Lung (tissue), 12 donors: ENCODE data around the gene INTS3. TPM values are rescaled to one million over a fixed set of nuclear protein-coding genes. Genes with fewer than 3 reads are reported as not detected.
A peak's percentile ranks its signal among the peaks of the same experiment; 100 is the strongest.

Experiments used
- ATAC-seq: fragments of 200-7000 bp; cut with Tn5 transposase; one replicate; pipeline ENCODE4 v1.9.1; 2020; ENCODE audit warnings: moderate number of reproducible peaks; ENCODE audit not compliant: insufficient read depth, low FRiP score
- DNase-seq, 3 donors: peaks; one replicate each; pipeline ENCODE4 v3.0.0-alpha.2; 2013 to 2017
- H3K27ac ChIP-seq, 2 donors: one replicate each; pipeline ENCODE4 v1.5.1; 2013; ENCODE audit warnings: mild to moderate bottlenecking in 2 of 2, moderate library complexity in 2 of 2, control low read depth in 1 of 2, inconsistent platforms in 1 of 2, low read depth in 1 of 2, low read length in 1 of 2
- H3K27me3 ChIP-seq, 3 donors: one replicate each; pipeline ENCODE4 v1.5.1; 2013; ENCODE audit warnings: low read length in 2 of 3; ENCODE audit not compliant: control insufficient read depth in 3 of 3, insufficient read depth in 3 of 3
- H3K36me3 ChIP-seq, 4 donors: one replicate each; pipeline ENCODE4 v1.5.1; 2013; ENCODE audit warnings: low read length in 4 of 4, mild to moderate bottlenecking in 1 of 4, moderate library complexity in 1 of 4; ENCODE audit not compliant: control insufficient read depth in 4 of 4, insufficient read depth in 4 of 4
- H3K4me1 ChIP-seq, 5 donors: one replicate each; pipeline ENCODE4 v1.5.1; 2013; ENCODE audit warnings: low read length in 5 of 5, mild to moderate bottlenecking in 2 of 5, moderate library complexity in 1 of 5; ENCODE audit not compliant: control insufficient read depth in 5 of 5, insufficient read depth in 5 of 5
- H3K4me3 ChIP-seq: one replicate; pipeline ENCODE4 v1.5.1; 2013; ENCODE audit warnings: mild to moderate bottlenecking, control low read depth, moderate library complexity
- H3K9ac ChIP-seq, 2 donors: one replicate each; pipeline ENCODE4 v1.5.1; 2013; ENCODE audit warnings: low read length in 2 of 2, control low read depth in 1 of 2; ENCODE audit not compliant: insufficient read depth in 1 of 2
- H3K9me3 ChIP-seq, 4 donors: one replicate each; pipeline ENCODE4 v1.5.1; 2013; ENCODE audit warnings: low read length in 3 of 4, mild to moderate bottlenecking in 1 of 4, moderate library complexity in 1 of 4; ENCODE audit not compliant: control insufficient read depth in 4 of 4, insufficient read depth in 3 of 4
- WGBS, 2 donors: extraction: QIAGEN DNeasy Blood & Tissue Kit; methylation state at CpG; one replicate each; pipeline ENCODE4 v1.1.7; 2013; 5-methylcytosine and 5-hydroxymethylcytosine counted together
- polyA plus RNA-seq, 2 donors: library from polyadenylated mRNA; stranded (reverse); fragments of 200-250 nt; gene quantifications; one replicate each; pipeline ENCODE4 v1.2.1, GENCODE V29; 2013
- total RNA-seq, 2 donors: library from RNA; depleted of rRNA in 1 of 2; stranded (reverse); fragments of >200 nt in 1 of 2; gene quantifications; one replicate each; pipeline ENCODE4 v1.2.1, GENCODE V29; 2014 to 2021
- TF ChIP-seq, protein P1 (sequence below): IDR thresholded peaks from 2 replicates; pipeline ENCODE4 v1.5.1; 2012; ENCODE audit warnings: mild to moderate bottlenecking; ENCODE audit errors: control extremely low read depth, extremely low read depth
- donor health status: control.
- donor health status: control.
- donor health status: Bipolar disorder and iron deficiency.
- donor health status: healthy.
- donor health status: DM: yes; HTN: yes; CAD: no.

INTS3 gene
- total and polyA plus RNA-seq, 4 donors = 31.3 to 70.4 (median 51.0) TPM

DNA sequence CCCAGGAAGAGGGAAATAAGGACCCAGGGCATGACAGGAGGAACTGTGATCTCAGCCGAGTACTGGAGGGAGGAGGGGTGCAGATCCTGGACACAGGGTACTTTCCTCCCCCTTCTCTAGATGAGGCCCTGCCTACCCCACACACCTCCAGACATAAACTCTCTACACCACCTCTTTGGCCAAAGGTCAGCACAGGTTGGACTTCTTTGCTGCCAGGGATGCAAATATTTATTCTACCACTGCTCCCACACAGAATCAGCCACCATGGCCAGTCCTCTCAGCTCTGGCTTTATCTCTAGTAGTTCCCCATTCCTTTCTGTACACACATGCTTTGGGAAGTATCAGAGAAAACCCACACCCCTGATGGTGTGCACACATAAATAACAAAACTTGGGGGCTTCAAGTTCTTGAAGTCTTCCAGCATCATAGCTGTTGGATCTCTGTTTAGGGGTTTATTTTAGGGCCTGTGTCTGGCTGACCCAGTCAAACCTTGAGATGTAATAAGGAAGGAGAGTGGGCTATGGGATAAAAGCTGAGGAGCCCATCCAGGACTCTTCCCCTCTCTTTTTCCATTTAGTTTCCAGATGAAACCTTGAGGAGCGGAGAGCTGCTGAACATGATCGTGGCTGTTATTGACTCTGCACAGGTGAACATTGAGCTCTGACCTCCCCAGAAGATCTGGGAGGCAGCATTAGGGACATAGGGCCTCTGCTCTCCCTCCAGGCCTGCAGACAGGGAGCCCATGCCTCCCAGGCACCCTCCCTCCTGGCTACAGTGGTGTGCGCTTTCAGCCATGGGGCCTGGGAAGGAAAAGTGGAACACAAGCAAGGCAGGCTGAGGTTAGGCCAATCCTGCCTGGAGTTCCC is 40.7 kb downstream of the INTS3 start:
- peaks cover 0 to 2% (median 0%) of the 10 kb centered on the region in 4 donors for H3K9me3 ChIP-seq
- no peaks in the 10 kb centered on the region for H3K27me3 ChIP-seq
- H3K36me3 ChIP-seq = peaks cover 21 to 58% (median 45%) of the 10 kb centered on the region in 4 donors
- TF ChIP-seq, protein P1, sequence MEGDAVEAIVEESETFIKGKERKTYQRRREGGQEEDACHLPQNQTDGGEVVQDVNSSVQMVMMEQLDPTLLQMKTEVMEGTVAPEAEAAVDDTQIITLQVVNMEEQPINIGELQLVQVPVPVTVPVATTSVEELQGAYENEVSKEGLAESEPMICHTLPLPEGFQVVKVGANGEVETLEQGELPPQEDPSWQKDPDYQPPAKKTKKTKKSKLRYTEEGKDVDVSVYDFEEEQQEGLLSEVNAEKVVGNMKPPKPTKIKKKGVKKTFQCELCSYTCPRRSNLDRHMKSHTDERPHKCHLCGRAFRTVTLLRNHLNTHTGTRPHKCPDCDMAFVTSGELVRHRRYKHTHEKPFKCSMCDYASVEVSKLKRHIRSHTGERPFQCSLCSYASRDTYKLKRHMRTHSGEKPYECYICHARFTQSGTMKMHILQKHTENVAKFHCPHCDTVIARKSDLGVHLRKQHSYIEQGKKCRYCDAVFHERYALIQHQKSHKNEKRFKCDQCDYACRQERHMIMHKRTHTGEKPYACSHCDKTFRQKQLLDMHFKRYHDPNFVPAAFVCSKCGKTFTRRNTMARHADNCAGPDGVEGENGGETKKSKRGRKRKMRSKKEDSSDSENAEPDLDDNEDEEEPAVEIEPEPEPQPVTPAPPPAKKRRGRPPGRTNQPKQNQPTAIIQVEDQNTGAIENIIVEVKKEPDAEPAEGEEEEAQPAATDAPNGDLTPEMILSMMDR = no peak
- H3K4me1 ChIP-seq = peaks cover 0 to 20% (median 0%) of the 10 kb centered on the region in 5 donors
- ATAC-seq (peak; percentile 61), DNase-seq (no peak)
- peak overlapping the region in 1 of 2 donors; percentile 66 for H3K27ac ChIP-seq
- WGBS, 2 donors = 78 to 84% methylated on average over 4 of the region's 4 CpGs
- H3K4me3 ChIP-seq = no peak overlapping the region
- no peak overlapping the region for H3K9ac ChIP-seq

DNA sequence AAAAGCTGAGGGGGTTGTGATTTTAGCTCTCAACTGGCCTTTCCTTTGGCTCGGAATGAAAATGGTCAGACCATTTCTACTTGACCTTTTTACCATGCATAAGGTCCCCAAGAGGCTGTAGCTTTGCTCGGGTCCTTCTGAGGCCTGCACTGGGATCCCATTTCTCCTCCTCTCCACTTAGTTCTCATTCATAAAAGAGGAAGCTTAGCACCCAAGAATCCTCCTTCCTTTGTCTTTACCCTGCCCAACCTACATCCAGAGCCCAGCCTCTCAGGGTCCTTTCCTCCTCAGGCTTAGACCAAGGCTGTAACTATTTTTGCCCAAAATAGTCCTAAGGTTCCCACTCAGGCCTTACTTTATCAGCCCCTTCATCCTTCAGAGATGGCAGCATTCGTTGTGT is 41.4 kb downstream of the INTS3 start:
- peaks cover 0 to 19% (median 0%) of the 10 kb centered on the region in 5 donors for H3K4me1 ChIP-seq
- WGBS, 2 donors = 62 to 66% methylated on average over 3 of the region's 3 CpGs
- TF ChIP-seq, protein P1 = no peak
- no peak overlapping the region for H3K4me3 ChIP-seq
- peaks cover 0 to 2% (median 0%) of the 10 kb centered on the region in 4 donors for H3K9me3 ChIP-seq
- H3K27ac ChIP-seq = peak overlapping the region in 1 of 2 donors; percentile 66
- ATAC-seq (no peak), DNase-seq (no peak)
- no peak overlapping the region for H3K9ac ChIP-seq
- no peaks in the 10 kb centered on the region for H3K27me3 ChIP-seq
- peaks cover 20 to 53% (median 40%) of the 10 kb centered on the region in 4 donors for H3K36me3 ChIP-seq

DNA sequence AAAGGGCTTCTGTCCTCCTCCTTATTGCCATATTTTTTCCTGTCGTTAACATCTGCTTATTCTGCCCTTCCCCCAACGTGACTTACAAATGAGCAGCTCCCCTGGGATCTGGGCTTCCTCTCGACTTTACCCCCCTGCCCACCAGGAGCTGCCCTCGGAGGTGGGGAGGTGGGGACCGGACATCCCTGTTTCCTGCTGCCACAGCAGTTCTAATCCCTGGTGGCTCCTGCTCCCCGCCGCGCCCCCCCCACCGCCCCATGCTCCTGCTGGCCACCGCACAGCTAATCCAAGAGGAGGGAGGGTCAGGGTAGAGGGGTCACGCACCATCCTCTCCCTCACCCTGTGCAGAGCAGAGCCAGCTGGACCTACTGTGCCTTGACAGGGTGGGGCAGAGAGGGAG is 42.9 kb downstream of the INTS3 start:
- peaks cover 0 to 17% (median 7%) of the 10 kb centered on the region in 5 donors for H3K4me1 ChIP-seq
- peak overlapping the region in 1 of 2 donors; percentile 67 for H3K27ac ChIP-seq
- no peak overlapping the region for H3K9ac ChIP-seq
- peaks cover 0 to 2% (median 0%) of the 10 kb centered on the region in 4 donors for H3K9me3 ChIP-seq
- 57 to 62% methylated on average over 10 to 11 of the region's 11 CpGs for WGBS, 2 donors
- TF ChIP-seq, protein P1 = no peak
- no peak for ATAC-seq
- DNase-seq = peak in 1 of 3 donors; percentile 34
- peaks cover 10 to 44% (median 38%) of the 10 kb centered on the region in 4 donors for H3K36me3 ChIP-seq
- no peaks in the 10 kb centered on the region for H3K27me3 ChIP-seq
- no peak overlapping the region for H3K4me3 ChIP-seq
